Measurements from ENCODE around the gene NPM1.

NPM1 gene

GRCh38 chr5:171450423-171451331 lies 63.0 kb downstream of the NPM1 start:
- no peak overlapping the region for H2AK5ac ChIP-seq (ENCODE audit: low read length)
- no peaks in the 10 kb centered on the region for H3K36me3 ChIP-seq (ENCODE audit: control insufficient read depth in 1 of 2, insufficient read depth in 2 of 2, low read length in 2 of 2)
- peak; percentile 10 to 50 for DNase-seq
- peaks cover 5 to 8% of the 10 kb centered on the region in 2 experiments for H3K4me1 ChIP-seq (ENCODE audit: control insufficient read depth in 1 of 2, insufficient read depth in 2 of 2, low read length in 2 of 2)
- H3K4me2 ChIP-seq (ENCODE audit: low read length) = peak overlapping the region; percentile 60
- H2AFZ ChIP-seq (ENCODE audit: insufficient read depth, low read length, poor library complexity) = peak overlapping the region; percentile 35
- no peaks in the 10 kb centered on the region for H3K27me3 ChIP-seq (ENCODE audit: insufficient read depth, low read length)
- H3K27ac ChIP-seq (ENCODE audit: low read depth, low read length) = peak overlapping the region; percentile 32
- peak overlapping the region; percentile 33 for H2BK5ac ChIP-seq (ENCODE audit: low read depth, low read length, poor library complexity)
- peak overlapping the region; percentile 17 for H3K4ac ChIP-seq (ENCODE audit: low read depth, low read length)
- peak overlapping the region; percentile 90 for H2BK120ac ChIP-seq (ENCODE audit: insufficient read depth, low read length, poor library complexity)
- H4K12ac ChIP-seq (ENCODE audit: low read depth, low read length) = no peak overlapping the region
- no CpG with 5 or more reads among the region's 88 CpGs for WGBS (ENCODE audit: extremely low coverage, insufficient coverage, insufficient read length)
- H3K79me1 ChIP-seq (ENCODE audit: low read length) = peaks cover 7% of the 10 kb centered on the region
- H3K18ac ChIP-seq (ENCODE audit: low read length) = peak overlapping the region; percentile 85
- H4K91ac ChIP-seq (ENCODE audit: low read depth, low read length) = peak overlapping the region; percentile 82
- peak overlapping the region; percentile 85 for H3K14ac ChIP-seq (ENCODE audit: low read length)
- no peak overlapping the region for H3K23ac ChIP-seq (ENCODE audit: low read length)
- H3K9me3 ChIP-seq (ENCODE audit: insufficient read depth, low read depth, low read length) = no peaks in the 10 kb centered on the region
- H4K8ac ChIP-seq (ENCODE audit: low read depth, low read length) = peak overlapping the region; percentile 85
- peak overlapping the region; percentile 75 for H2BK12ac ChIP-seq (ENCODE audit: low read length)
- H3K9ac ChIP-seq (ENCODE audit: low read length) = no peak overlapping the region
- H3K4me3 ChIP-seq (ENCODE audit: low read depth, low read length) = peak overlapping the region; percentile 60
- no peaks in the 10 kb centered on the region for H3K79me2 ChIP-seq (ENCODE audit: control insufficient read depth, insufficient read depth, low read length, poor library complexity)

- H3K27me3 ChIP-seq (ENCODE audit: insufficient read depth, low read length) = no peaks in the 10 kb centered on the region
- no peak overlapping the region for H4K12ac ChIP-seq (ENCODE audit: low read depth, low read length)
- H2AFZ ChIP-seq (ENCODE audit: insufficient read depth, low read length, poor library complexity) = no peak overlapping the region
- peak overlapping the region; percentile 48 for H3K18ac ChIP-seq (ENCODE audit: low read length)
- no peak for DNase-seq
- peak overlapping the region; percentile 33 for H2BK5ac ChIP-seq (ENCODE audit: low read depth, low read length, poor library complexity)
- H3K14ac ChIP-seq (ENCODE audit: low read length) = peak overlapping the region; percentile 67
- peaks cover 5 to 8% of the 10 kb centered on the region in 2 experiments for H3K4me1 ChIP-seq (ENCODE audit: control insufficient read depth in 1 of 2, insufficient read depth in 2 of 2, low read length in 2 of 2)
- H2BK12ac ChIP-seq (ENCODE audit: low read length) = peak overlapping the region; percentile 7
- H2AK5ac ChIP-seq (ENCODE audit: low read length) = peak overlapping the region; percentile 43
- H2BK120ac ChIP-seq (ENCODE audit: insufficient read depth, low read length, poor library complexity) = peak overlapping the region; percentile 43
- no CpG with 5 or more reads among the region's 17 CpGs for WGBS (ENCODE audit: extremely low coverage, insufficient coverage, insufficient read length)
- no peak overlapping the region for H3K27ac ChIP-seq (ENCODE audit: low read depth, low read length)
- peak overlapping the region; percentile 40 for H4K8ac ChIP-seq (ENCODE audit: low read depth, low read length)
- H3K4me3 ChIP-seq (ENCODE audit: low read depth, low read length) = no peak overlapping the region
- no peak overlapping the region for H3K9ac ChIP-seq (ENCODE audit: low read length)
- no peak overlapping the region for H3K23ac ChIP-seq (ENCODE audit: low read length)
- H3K36me3 ChIP-seq (ENCODE audit: control insufficient read depth in 1 of 2, insufficient read depth in 2 of 2, low read length in 2 of 2) = no peaks in the 10 kb centered on the region
- no peaks in the 10 kb centered on the region for H3K9me3 ChIP-seq (ENCODE audit: insufficient read depth, low read depth, low read length)
- peak overlapping the region; percentile 45 for H3K4me2 ChIP-seq (ENCODE audit: low read length)
- H3K4ac ChIP-seq (ENCODE audit: low read depth, low read length) = peak overlapping the region; percentile 26
- H3K79me1 ChIP-seq (ENCODE audit: low read length) = peaks cover 7% of the 10 kb centered on the region
- H3K79me2 ChIP-seq (ENCODE audit: control insufficient read depth, insufficient read depth, low read length, poor library complexity) = no peaks in the 10 kb centered on the region
- peak overlapping the region; percentile 69 for H4K91ac ChIP-seq (ENCODE audit: low read depth, low read length)
These were observed 63.8 kb downstream of the NPM1 start for GRCh38 chr5:171451421-171451820.

GRCh38 chr5:171453056-171453725 lies 65.5 kb downstream of the NPM1 start:
- Histone ChIP-seq H2BK5ac (ENCODE audit: low read depth, low read length, poor library complexity) (no peak overlapping the region), H3K36me3 (ENCODE audit: control insufficient read depth in 1 of 2, insufficient read depth in 2 of 2, low read length in 2 of 2) (no peaks in the 10 kb centered on the region), H3K4ac (ENCODE audit: low read depth, low read length) (no peak overlapping the region), H3K18ac (ENCODE audit: low read length) (no peak overlapping the region), H4K91ac (ENCODE audit: low read depth, low read length) (no peak overlapping the region), H2AFZ (ENCODE audit: insufficient read depth, low read length, poor library complexity) (no peak overlapping the region), H2BK12ac (ENCODE audit: low read length) (no peak overlapping the region), H3K79me2 (ENCODE audit: control insufficient read depth, insufficient read depth, low read length, poor library complexity) (no peaks in the 10 kb centered on the region), H4K8ac (ENCODE audit: low read depth, low read length) (no peak overlapping the region), H3K9me3 (ENCODE audit: insufficient read depth, low read depth, low read length) (no peaks in the 10 kb centered on the region), H3K4me2 (ENCODE audit: low read length) (no peak overlapping the region), H3K4me1 (ENCODE audit: control insufficient read depth in 1 of 2, insufficient read depth in 2 of 2, low read length in 2 of 2) (peaks cover 5 to 8% of the 10 kb centered on the region in 2 experiments), H3K14ac (ENCODE audit: low read length) (no peak overlapping the region), H3K27ac (ENCODE audit: low read depth, low read length) (no peak overlapping the region), H3K27me3 (ENCODE audit: insufficient read depth, low read length) (no peaks in the 10 kb centered on the region), H2BK120ac (ENCODE audit: insufficient read depth, low read length, poor library complexity) (no peak overlapping the region), H4K12ac (ENCODE audit: low read depth, low read length) (no peak overlapping the region), H3K4me3 (ENCODE audit: low read depth, low read length) (no peak overlapping the region), H3K79me1 (ENCODE audit: low read length) (peaks cover 7% of the 10 kb centered on the region), H3K9ac (ENCODE audit: low read length) (no peak overlapping the region), H3K23ac (ENCODE audit: low read length) (no peak overlapping the region), H2AK5ac (ENCODE audit: low read length) (no peak overlapping the region)
- no CpG with 5 or more reads among the region's 11 CpGs for WGBS (ENCODE audit: extremely low coverage, insufficient coverage, insufficient read length)
- DNase-seq = peak in 1 of 2 donors; percentile 25

GRCh38 chr5:171453988-171454387 lies 66.3 kb downstream of the NPM1 start:
- no peak for DNase-seq
- Histone ChIP-seq H3K9me3 (ENCODE audit: insufficient read depth, low read depth, low read length) (no peaks in the 10 kb centered on the region), H4K8ac (ENCODE audit: low read depth, low read length) (no peak overlapping the region), H2AK5ac (ENCODE audit: low read length) (no peak overlapping the region), H3K4me3 (ENCODE audit: low read depth, low read length) (no peak overlapping the region), H3K9ac (ENCODE audit: low read length) (no peak overlapping the region), H3K4me1 (ENCODE audit: control insufficient read depth in 1 of 2, insufficient read depth in 2 of 2, low read length in 2 of 2) (peaks cover 5 to 8% of the 10 kb centered on the region in 2 experiments), H4K12ac (ENCODE audit: low read depth, low read length) (no peak overlapping the region), H3K79me1 (ENCODE audit: low read length) (peaks cover 7% of the 10 kb centered on the region), H3K14ac (ENCODE audit: low read length) (no peak overlapping the region), H2AFZ (ENCODE audit: insufficient read depth, low read length, poor library complexity) (no peak overlapping the region), H3K23ac (ENCODE audit: low read length) (no peak overlapping the region), H3K27ac (ENCODE audit: low read depth, low read length) (no peak overlapping the region), H2BK5ac (ENCODE audit: low read depth, low read length, poor library complexity) (no peak overlapping the region), H2BK12ac (ENCODE audit: low read length) (no peak overlapping the region), H3K36me3 (ENCODE audit: control insufficient read depth in 1 of 2, insufficient read depth in 2 of 2, low read length in 2 of 2) (no peaks in the 10 kb centered on the region), H3K79me2 (ENCODE audit: control insufficient read depth, insufficient read depth, low read length, poor library complexity) (no peaks in the 10 kb centered on the region), H3K18ac (ENCODE audit: low read length) (no peak overlapping the region), H4K91ac (ENCODE audit: low read depth, low read length) (no peak overlapping the region), H3K4me2 (ENCODE audit: low read length) (no peak overlapping the region), H3K4ac (ENCODE audit: low read depth, low read length) (no peak overlapping the region), H3K27me3 (ENCODE audit: insufficient read depth, low read length) (no peaks in the 10 kb centered on the region), H2BK120ac (ENCODE audit: insufficient read depth, low read length, poor library complexity) (no peak overlapping the region)
- WGBS (ENCODE audit: extremely low coverage, insufficient coverage, insufficient read length) = no CpG with 5 or more reads among the region's 2 CpGs
